HCT116 (cell line): ENCODE data around the gene WWOX.

Experiments used
- CBX3 ChIP-seq: IDR thresholded peaks from 2 replicates; pipeline ENCODE4 v1.6.1; 2012; ENCODE audit warnings: low read depth
- CEBPB ChIP-seq: IDR thresholded peaks from 2 replicates; pipeline ENCODE4 v1.6.1; 2012; ENCODE audit warnings: low read depth
- EGR1 ChIP-seq: IDR thresholded peaks from 2 replicates; pipeline ENCODE4 v1.6.1; 2012; ENCODE audit warnings: low read depth
- EZH2phosphoT487 ChIP-seq: fragments of 200-600 bp; IDR thresholded peaks from 2 replicates; pipeline ENCODE4 v1.6.1; 2018; ENCODE audit warnings: antibody characterized with exemption, borderline replicate concordance
- JUND ChIP-seq: IDR thresholded peaks from 2 replicates; pipeline ENCODE4 v1.6.1; 2012
- POLR2A ChIP-seq: IDR thresholded peaks from 2 replicates; pipeline ENCODE4 v1.7.0; 2011; ENCODE audit warnings: borderline replicate concordance; ENCODE audit not compliant: insufficient read depth, insufficient read length; ENCODE audit errors: extremely low read depth
- POLR2AphosphoS5 ChIP-seq: IDR thresholded peaks from 2 replicates; pipeline ENCODE4 v1.6.1; 2011; ENCODE audit warnings: mild to moderate bottlenecking, low read depth, low read length, moderate library complexity
- RAD21 ChIP-seq: IDR thresholded peaks from 2 replicates; pipeline ENCODE4 v1.6.1; 2012; ENCODE audit warnings: low read depth, mild to moderate bottlenecking
- TF ChIP-seq, protein P1 (sequence below): IDR thresholded peaks from 2 replicates; pipeline ENCODE4 v1.6.1; 2012; ENCODE audit warnings: low read depth
- TF ChIP-seq, protein P2 (sequence below): IDR thresholded peaks from 2 replicates; pipeline ENCODE4 v1.6.1; 2012
- TF ChIP-seq, protein P3 (sequence below), 3 experiments: fragments of 200-600 bp in 1 of 3; sonication (generic) in 1 of 3; IDR thresholded peaks in 2 of 3; conservative IDR thresholded peaks in 1 of 3; 2 replicates each; pipeline ENCODE4 v1.5.1; 2012 to 2017; ENCODE audit warnings: low read depth in 2 of 3, low read length in 2 of 3, antibody characterized with exemption in 1 of 3, borderline replicate concordance in 1 of 3, control low read depth in 1 of 3, mild to moderate bottlenecking in 1 of 3, mixed read lengths in 1 of 3, mixed run types in 1 of 3, moderate library complexity in 1 of 3; ENCODE audit not compliant: insufficient read depth in 1 of 3
- TF ChIP-seq, protein P4 (sequence below): IDR thresholded peaks from 2 replicates; pipeline ENCODE4 v1.6.1; 2011; ENCODE audit warnings: mild to moderate bottlenecking, low read length, moderate library complexity; ENCODE audit not compliant: insufficient replicate concordance; ENCODE audit errors: extremely low read depth
- TF ChIP-seq, protein P5 (sequence below): IDR thresholded peaks from 2 replicates; pipeline ENCODE4 v1.6.1; 2012

DNA sequence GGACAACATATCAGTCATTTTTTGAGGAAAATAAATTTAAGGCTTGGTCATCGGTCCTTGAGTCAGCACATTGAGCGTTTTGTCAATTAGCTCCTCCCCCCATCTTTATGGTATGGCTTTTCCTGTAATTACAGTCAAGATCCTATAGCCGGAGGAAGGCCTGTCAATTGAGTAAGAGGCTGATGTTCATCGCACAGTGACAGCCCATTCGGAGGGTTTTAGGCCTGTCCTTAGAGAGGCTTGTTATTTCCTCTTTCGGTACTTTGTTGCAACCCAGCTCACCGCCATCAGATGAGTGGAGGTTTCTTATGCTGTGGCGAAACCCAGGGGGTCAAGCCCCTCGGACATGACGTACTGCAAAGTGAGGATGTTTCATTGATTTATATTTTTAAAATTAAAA lies 395.2 kb downstream of the WWOX start:
- TF ChIP-seq POLR2AphosphoS5 (no peak), POLR2A (no peak), EZH2phosphoT487 (no peak), EGR1 (no peak), JUND (no peak), CEBPB (no peak), RAD21 (no peak), CBX3 (no peak)
- TF ChIP-seq, protein P1, sequence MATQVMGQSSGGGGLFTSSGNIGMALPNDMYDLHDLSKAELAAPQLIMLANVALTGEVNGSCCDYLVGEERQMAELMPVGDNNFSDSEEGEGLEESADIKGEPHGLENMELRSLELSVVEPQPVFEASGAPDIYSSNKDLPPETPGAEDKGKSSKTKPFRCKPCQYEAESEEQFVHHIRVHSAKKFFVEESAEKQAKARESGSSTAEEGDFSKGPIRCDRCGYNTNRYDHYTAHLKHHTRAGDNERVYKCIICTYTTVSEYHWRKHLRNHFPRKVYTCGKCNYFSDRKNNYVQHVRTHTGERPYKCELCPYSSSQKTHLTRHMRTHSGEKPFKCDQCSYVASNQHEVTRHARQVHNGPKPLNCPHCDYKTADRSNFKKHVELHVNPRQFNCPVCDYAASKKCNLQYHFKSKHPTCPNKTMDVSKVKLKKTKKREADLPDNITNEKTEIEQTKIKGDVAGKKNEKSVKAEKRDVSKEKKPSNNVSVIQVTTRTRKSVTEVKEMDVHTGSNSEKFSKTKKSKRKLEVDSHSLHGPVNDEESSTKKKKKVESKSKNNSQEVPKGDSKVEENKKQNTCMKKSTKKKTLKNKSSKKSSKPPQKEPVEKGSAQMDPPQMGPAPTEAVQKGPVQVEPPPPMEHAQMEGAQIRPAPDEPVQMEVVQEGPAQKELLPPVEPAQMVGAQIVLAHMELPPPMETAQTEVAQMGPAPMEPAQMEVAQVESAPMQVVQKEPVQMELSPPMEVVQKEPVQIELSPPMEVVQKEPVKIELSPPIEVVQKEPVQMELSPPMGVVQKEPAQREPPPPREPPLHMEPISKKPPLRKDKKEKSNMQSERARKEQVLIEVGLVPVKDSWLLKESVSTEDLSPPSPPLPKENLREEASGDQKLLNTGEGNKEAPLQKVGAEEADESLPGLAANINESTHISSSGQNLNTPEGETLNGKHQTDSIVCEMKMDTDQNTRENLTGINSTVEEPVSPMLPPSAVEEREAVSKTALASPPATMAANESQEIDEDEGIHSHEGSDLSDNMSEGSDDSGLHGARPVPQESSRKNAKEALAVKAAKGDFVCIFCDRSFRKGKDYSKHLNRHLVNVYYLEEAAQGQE: no peak
- TF ChIP-seq, protein P2, sequence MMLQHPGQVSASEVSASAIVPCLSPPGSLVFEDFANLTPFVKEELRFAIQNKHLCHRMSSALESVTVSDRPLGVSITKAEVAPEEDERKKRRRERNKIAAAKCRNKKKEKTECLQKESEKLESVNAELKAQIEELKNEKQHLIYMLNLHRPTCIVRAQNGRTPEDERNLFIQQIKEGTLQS: no peak
- TF ChIP-seq, protein P3, sequence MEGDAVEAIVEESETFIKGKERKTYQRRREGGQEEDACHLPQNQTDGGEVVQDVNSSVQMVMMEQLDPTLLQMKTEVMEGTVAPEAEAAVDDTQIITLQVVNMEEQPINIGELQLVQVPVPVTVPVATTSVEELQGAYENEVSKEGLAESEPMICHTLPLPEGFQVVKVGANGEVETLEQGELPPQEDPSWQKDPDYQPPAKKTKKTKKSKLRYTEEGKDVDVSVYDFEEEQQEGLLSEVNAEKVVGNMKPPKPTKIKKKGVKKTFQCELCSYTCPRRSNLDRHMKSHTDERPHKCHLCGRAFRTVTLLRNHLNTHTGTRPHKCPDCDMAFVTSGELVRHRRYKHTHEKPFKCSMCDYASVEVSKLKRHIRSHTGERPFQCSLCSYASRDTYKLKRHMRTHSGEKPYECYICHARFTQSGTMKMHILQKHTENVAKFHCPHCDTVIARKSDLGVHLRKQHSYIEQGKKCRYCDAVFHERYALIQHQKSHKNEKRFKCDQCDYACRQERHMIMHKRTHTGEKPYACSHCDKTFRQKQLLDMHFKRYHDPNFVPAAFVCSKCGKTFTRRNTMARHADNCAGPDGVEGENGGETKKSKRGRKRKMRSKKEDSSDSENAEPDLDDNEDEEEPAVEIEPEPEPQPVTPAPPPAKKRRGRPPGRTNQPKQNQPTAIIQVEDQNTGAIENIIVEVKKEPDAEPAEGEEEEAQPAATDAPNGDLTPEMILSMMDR (IDR thresholded peaks at IDR 0.05 in 2 of 3, conservative IDR thresholded peaks at IDR 0.05 in 1 of 3; ENCODE audit: borderline replicate concordance in 1 of 3, insufficient read depth in 1 of 3, low read depth in 2 of 3, low read length in 2 of 3): no peak
- TF ChIP-seq, protein P4, sequence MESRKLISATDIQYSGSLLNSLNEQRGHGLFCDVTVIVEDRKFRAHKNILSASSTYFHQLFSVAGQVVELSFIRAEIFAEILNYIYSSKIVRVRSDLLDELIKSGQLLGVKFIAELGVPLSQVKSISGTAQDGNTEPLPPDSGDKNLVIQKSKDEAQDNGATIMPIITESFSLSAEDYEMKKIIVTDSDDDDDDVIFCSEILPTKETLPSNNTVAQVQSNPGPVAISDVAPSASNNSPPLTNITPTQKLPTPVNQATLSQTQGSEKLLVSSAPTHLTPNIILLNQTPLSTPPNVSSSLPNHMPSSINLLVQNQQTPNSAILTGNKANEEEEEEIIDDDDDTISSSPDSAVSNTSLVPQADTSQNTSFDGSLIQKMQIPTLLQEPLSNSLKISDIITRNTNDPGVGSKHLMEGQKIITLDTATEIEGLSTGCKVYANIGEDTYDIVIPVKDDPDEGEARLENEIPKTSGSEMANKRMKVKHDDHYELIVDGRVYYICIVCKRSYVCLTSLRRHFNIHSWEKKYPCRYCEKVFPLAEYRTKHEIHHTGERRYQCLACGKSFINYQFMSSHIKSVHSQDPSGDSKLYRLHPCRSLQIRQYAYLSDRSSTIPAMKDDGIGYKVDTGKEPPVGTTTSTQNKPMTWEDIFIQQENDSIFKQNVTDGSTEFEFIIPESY: no peak
- TF ChIP-seq, protein P5, sequence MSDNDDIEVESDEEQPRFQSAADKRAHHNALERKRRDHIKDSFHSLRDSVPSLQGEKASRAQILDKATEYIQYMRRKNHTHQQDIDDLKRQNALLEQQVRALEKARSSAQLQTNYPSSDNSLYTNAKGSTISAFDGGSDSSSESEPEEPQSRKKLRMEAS: no peak
